Activated CD8-positive, alpha-beta T cell treated with anti-CD3 and anti-CD28 coated beads, Interleukin-2, amount 10 ng/mL, durations not matched to agents 7 days and 5 days (primary cell): ENCODE results near the gene IMPA2. TPM values are rescaled to one million over a fixed set of nuclear protein-coding genes. Genes with fewer than 3 reads are reported as not detected.
A peak's percentile ranks its signal among the peaks of the same experiment; 100 is the strongest.
"Not testable (repeated sequence)": the region's sequence is repeated elsewhere in the genome, so short reads cannot be mapped to it uniquely, and the experiment has no call there.

ENCODE experiments used
- ATAC-seq: fragments of 150-1000 bp; cut with Tn5 transposase; one replicate; pipeline ENCODE4 v1.10.0; 2021; ENCODE audit warnings: moderate library complexity
- CTCF ChIA-PET: fragments of 350-600 bp; sonication (Branson Sonifier 250); formaldehyde crosslinking; loops from one replicate; lab custom pipeline; 2021; ENCODE audit warnings: antibody characterized with exemption; lab: Charles Lee
- POLR2A ChIA-PET: fragments of 350-600 bp; sonication (Branson Sonifier 250); formaldehyde crosslinking; loops from one replicate; lab custom pipeline; 2021; ENCODE audit warnings: antibody characterized with exemption; lab: Charles Lee
- DNase-seq: peaks from one replicate; pipeline ENCODE4 v3.0.0-alpha.2; 2020
- H3K27ac Mint-ChIP-seq: one replicate; pipeline ENCODE4 v1.8.0; 2021; ENCODE audit warnings: mild to moderate bottlenecking, mixed read lengths
- H3K27me3 Mint-ChIP-seq: one replicate; pipeline ENCODE4 v1.8.0; 2021; ENCODE audit warnings: low read depth, mixed read lengths
- H3K36me3 Mint-ChIP-seq: one replicate; pipeline ENCODE4 v1.8.0; 2021; ENCODE audit warnings: low read depth, mixed read lengths
- H3K4me1 Mint-ChIP-seq: one replicate; pipeline ENCODE4 v1.8.0; 2021; ENCODE audit warnings: low read depth, mixed read lengths
- H3K4me3 Mint-ChIP-seq: one replicate; pipeline ENCODE4 v1.8.0; 2021; ENCODE audit warnings: mild to moderate bottlenecking, mixed read lengths
- H3K9me3 Mint-ChIP-seq: one replicate; pipeline ENCODE4 v1.8.0; 2022; ENCODE audit warnings: mixed read lengths; ENCODE audit not compliant: insufficient read depth
- total RNA-seq, 2 experiments: library from RNA; stranded (reverse); gene quantifications; one replicate each; pipeline ENCODE4 v1.2.3, GENCODE V29; 2021

IMPA2 gene
- total RNA-seq, 2 experiments from 2014 or later: 21.1 to 22.3 TPM

- H3K4me1 Mint-ChIP-seq, H3K27ac Mint-ChIP-seq, CTCF ChIA-PET, H3K36me3 Mint-ChIP-seq, H3K4me3 Mint-ChIP-seq, DNase-seq, POLR2A ChIA-PET, H3K9me3 Mint-ChIP-seq, ATAC-seq: not testable (repeated sequence)
- peaks cover 21% of the 10 kb centered on the region for H3K27me3 Mint-ChIP-seq
These were observed 89.8 kb downstream of the IMPA2 start for GRCh38 chr18:12071066-12071465.

DNA sequence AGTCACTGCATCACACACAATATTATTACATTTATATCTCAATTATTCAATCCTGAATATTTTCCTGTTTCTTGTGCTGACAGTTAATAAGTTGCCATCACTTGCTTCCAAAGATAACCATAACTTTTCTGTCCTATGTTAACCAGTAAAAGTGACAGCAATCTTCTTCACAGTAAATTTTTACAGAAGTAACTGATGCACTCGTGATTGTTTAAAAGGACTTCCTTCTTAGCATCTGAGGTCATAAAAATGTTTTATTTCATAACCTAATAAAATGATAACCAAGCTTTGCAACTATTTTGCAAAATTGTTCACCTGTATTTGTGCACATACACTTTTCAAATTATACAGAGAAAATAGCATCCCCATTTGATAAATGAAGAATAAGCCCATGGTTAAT, 91.7 kb downstream of the IMPA2 start:
- ChIA-PET CTCF (no interaction called here), POLR2A (no interaction called here)
- ATAC-seq (no peak), DNase-seq (no peak)
- Mint-ChIP-seq H3K4me3 (no peak overlapping the region), H3K27me3 (peaks cover 26% of the 10 kb centered on the region), H3K9me3 (no peaks in the 10 kb centered on the region), H3K36me3 (no peaks in the 10 kb centered on the region), H3K27ac (no peak overlapping the region), H3K4me1 (no peaks in the 10 kb centered on the region)

DNA sequence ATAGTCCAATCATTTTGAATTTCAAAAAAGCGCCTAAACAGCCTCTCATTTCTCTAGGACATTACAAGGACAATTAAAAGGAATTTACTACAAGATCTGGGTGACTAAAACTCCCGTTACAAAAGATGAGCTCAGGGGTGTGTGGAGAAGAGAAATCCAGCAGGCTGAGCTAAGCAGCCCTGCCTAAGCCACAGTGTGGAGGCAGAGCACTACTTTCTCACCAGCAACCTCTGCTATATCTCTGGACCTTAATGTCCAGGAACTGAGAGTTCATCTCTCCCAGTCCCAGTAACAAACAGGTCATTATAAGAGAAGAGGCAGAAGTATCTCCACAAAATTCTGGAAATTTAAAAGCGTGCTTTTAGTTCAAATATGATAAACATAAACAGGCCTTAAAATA, 93.4 kb downstream of the IMPA2 start:
- Mint-ChIP-seq H3K9me3 (no peaks in the 10 kb centered on the region), H3K27ac (no peak overlapping the region), H3K36me3 (no peaks in the 10 kb centered on the region), H3K27me3 (peaks cover 29% of the 10 kb centered on the region), H3K4me3 (no peak overlapping the region), H3K4me1 (no peaks in the 10 kb centered on the region)
- no peak for ATAC-seq
- CTCF ChIA-PET: no interaction called here
- POLR2A ChIA-PET: no interaction called here
- no peak for DNase-seq

DNA sequence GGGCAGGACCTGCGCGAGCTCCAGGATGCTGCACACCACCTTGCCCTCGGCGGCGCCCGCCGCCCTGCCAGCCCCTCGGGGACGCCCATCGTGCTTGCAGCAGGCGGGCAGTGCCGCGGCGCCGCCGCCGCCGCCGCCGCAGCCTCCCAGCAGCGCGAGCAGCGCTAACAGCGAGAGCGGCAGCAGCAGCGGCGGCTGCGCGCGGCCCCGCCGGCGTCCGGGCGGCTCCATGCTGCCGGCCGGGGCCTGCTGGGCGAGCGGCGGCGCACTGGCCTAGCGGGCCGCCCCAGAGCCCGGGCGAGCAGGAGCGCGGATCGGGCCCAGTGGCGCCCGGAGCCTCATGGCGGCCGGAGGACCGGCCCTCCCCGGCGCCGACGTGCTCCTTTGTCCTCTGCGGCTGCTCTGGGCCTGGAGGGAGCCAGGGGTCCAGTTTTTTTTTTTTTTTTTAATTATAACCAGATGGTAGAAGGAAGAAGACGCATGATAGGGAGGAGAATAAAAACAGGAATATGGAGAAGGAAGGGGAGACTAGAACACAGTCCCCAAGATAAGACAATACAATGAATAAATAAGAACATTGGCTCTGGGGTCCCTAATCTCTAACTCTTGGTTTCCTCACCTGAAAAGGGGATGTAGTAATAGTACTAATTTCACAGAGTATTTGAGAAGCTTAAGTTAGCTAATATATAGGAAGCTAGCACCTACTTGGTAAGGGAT, 95.3 kb downstream of the IMPA2 start:
- H3K4me3 Mint-ChIP-seq: no peak overlapping the region
- POLR2A ChIA-PET: no interaction called here

GRCh38 chr18:12077994-12078393, 96.7 kb downstream of the IMPA2 start:
- peaks cover 28% of the 10 kb centered on the region for H3K27me3 Mint-ChIP-seq
- H3K4me3 Mint-ChIP-seq, CTCF ChIA-PET, H3K4me1 Mint-ChIP-seq, H3K9me3 Mint-ChIP-seq, H3K27ac Mint-ChIP-seq, DNase-seq, ATAC-seq, POLR2A ChIA-PET, H3K36me3 Mint-ChIP-seq: not testable (repeated sequence)

More for the DNA sequence above, 95.3 kb downstream of the IMPA2 start:
- H3K9me3 Mint-ChIP-seq: no peaks in the 10 kb centered on the region
- CTCF ChIA-PET: no interaction called here
- DNase-seq (no peak), ATAC-seq (peak; percentile 68)
- H3K4me1 Mint-ChIP-seq: no peaks in the 10 kb centered on the region
- no peak overlapping the region for H3K27ac Mint-ChIP-seq
- H3K36me3 Mint-ChIP-seq: no peaks in the 10 kb centered on the region
- peaks cover 27% of the 10 kb centered on the region for H3K27me3 Mint-ChIP-seq

- peaks cover 28% of the 10 kb centered on the region for H3K27me3 Mint-ChIP-seq
- DNase-seq: no peak
- POLR2A ChIA-PET: no interaction called here
- H3K27ac Mint-ChIP-seq: no peak overlapping the region
- H3K4me1 Mint-ChIP-seq: no peaks in the 10 kb centered on the region
- H3K4me3 Mint-ChIP-seq: no peak overlapping the region
- H3K9me3 Mint-ChIP-seq: no peaks in the 10 kb centered on the region
- CTCF ChIA-PET: no interaction called here
- no peaks in the 10 kb centered on the region for H3K36me3 Mint-ChIP-seq
- no peak for ATAC-seq
These were observed 98.4 kb downstream of the IMPA2 start for GRCh38 chr18:12079491-12080237.

Other genes starting within 250 kb of the IMPA2 start
- 10 to 100 TPM; 21.1 to 22.8 TPM for gene CHMP1B, start 130.1 kb upstream of the IMPA2 start, total RNA-seq
- gene MPPE1, start 73.2 kb upstream of the IMPA2 start, total RNA-seq: 10 to 100 TPM; 40.0 to 41.6 TPM
- not detected for gene ANKRD62, start 112.3 kb downstream of the IMPA2 start, total RNA-seq